ENCODE results near the gene OSM.
"Not testable (repeated sequence)": the region's sequence is repeated elsewhere in the genome, so short reads cannot be mapped to it uniquely, and the experiment has no call there.

Gene OSM

GRCh38 chr22:30244066-30244465 lies 22.6 kb downstream of the OSM start:
- no peak for DNase-seq

GRCh38 chr22:30243661-30244060 lies 23.0 kb downstream of the OSM start:
- no peak for DNase-seq

GRCh38 chr22:30241576-30242371 lies 24.9 kb downstream of the OSM start:
- no peak for DNase-seq

GRCh38 chr22:30240541-30241417 lies 25.9 kb downstream of the OSM start:
- no peak for DNase-seq

- no peak for DNase-seq
Observed at GRCh38 chr22:30239488-30240405, 26.9 kb downstream of the OSM start.

GRCh38 chr22:30238661-30239487 lies 27.8 kb downstream of the OSM start:
- no peak for DNase-seq

GRCh38 chr22:30238136-30238535 lies 28.5 kb downstream of the OSM start:
- DNase-seq, result no peak

- no peak for DNase-seq
Observed at GRCh38 chr22:30236875-30237274, 29.8 kb downstream of the OSM start.

GRCh38 chr22:30235687-30236170 lies 30.9 kb downstream of the OSM start:
- DNase-seq, result no peak

GRCh38 chr22:30234786-30235470 lies 31.7 kb downstream of the OSM start:
- DNase-seq, result peak in 1 of 2 donors; percentile 5

- not testable (repeated sequence) for DNase-seq
Observed at GRCh38 chr22:30234325-30234724, 32.3 kb downstream of the OSM start.

- no peak for DNase-seq
Observed at GRCh38 chr22:30233582-30233981, 33.1 kb downstream of the OSM start.

GRCh38 chr22:30232716-30233218 lies 33.9 kb downstream of the OSM start:
- DNase-seq, result no peak

- no peak for DNase-seq
Observed at GRCh38 chr22:30230787-30231461, 35.7 kb downstream of the OSM start.

- DNase-seq, result no peak
Observed at GRCh38 chr22:30230330-30230729, 36.3 kb downstream of the OSM start.

- DNase-seq, result no peak
Observed at GRCh38 chr22:30228509-30229359, 37.9 kb downstream of the OSM start.

- DNase-seq, result no peak
Observed at GRCh38 chr22:30227438-30228228, 39.0 kb downstream of the OSM start.

- no peak for DNase-seq
Observed at GRCh38 chr22:30226192-30226832, 40.3 kb downstream of the OSM start.

Data from hippocampal formation (tissue), 2 donors.